WTC11 (cell line): ENCODE measurements around the gene KCNQ4.

Experiments used
- JUN ChIP-seq: sonication (generic); formaldehyde crosslinking; IDR thresholded peaks from 2 replicates; pipeline ENCODE4 v1.8.0; 2023; ENCODE audit warnings: mild to moderate bottlenecking, missing genetic modification reagents
- TCF7 ChIP-seq: sonication (generic); formaldehyde crosslinking; IDR thresholded peaks from 2 replicates; pipeline ENCODE4 v1.8.0; 2022; ENCODE audit warnings: mild to moderate bottlenecking, low read depth, missing genetic modification reagents, moderate library complexity
- ZNF232 ChIP-seq: sonication (generic); formaldehyde crosslinking; IDR thresholded peaks from 2 replicates; pipeline ENCODE4 v1.8.0; 2022; ENCODE audit warnings: mild to moderate bottlenecking, missing genetic modification reagents

- TF ChIP-seq ZNF232 (no peak), TCF7 (CRISPR knock-in tag) (no peak), JUN (CRISPR knock-in tag) (no peak)
Observed at GRCh38 chr1:40887652-40888051, 104.1 kb downstream of the KCNQ4 start.
